Measurements from ENCODE around the gene NT5DC1.

The NT5DC1 gene

GRCh38 chr6:116101302-116101718 lies 657 bp downstream of the NT5DC1 start:
- Histone ChIP-seq H3F3A (ENCODE audit: insufficient read depth, low read length) (peaks cover 12% of the 10 kb centered on the region; the same call in 1 of the 2 replicates), H2AFZ (ENCODE audit: low read length) (peak overlapping the region; percentile 96), H4K20me1 (ENCODE audit: insufficient read depth, low read length) (no peaks in the 10 kb centered on the region), H3K79me2 (ENCODE audit: low read length) (peaks cover 21% of the 10 kb centered on the region), H3K27me3 (replicated peaks; ENCODE audit: insufficient read depth, low read length) (no peaks in the 10 kb centered on the region), H3K36me3 (replicated peaks; ENCODE audit: insufficient read depth, low read length) (no peaks in the 10 kb centered on the region), H3K4me2 (ENCODE audit: low read depth, low read length) (peak overlapping the region; percentile 74), H3K9me2 (replicated peaks; ENCODE audit: insufficient read depth, low read length) (no peaks in the 10 kb centered on the region), H3K9ac (ENCODE audit: low read length) (peak overlapping the region; percentile 91), H3K4me1 (ENCODE audit: low read length) (peaks cover 6% of the 10 kb centered on the region; the same call in 1 of the 2 replicates), H3K9me3 (replicated peaks; ENCODE audit: insufficient read depth, low read length) (no peaks in the 10 kb centered on the region), H3K27ac (ENCODE audit: low read length) (peak overlapping the region; percentile 96), H3K4me3 (ENCODE audit: low read length) (peak overlapping the region; percentile 87)
- DNase-seq: no peak
- TF ChIP-seq CTCF (IDR thresholded peaks at IDR 0.05; ENCODE audit: low read length) (no peak), EZH2 (optimal IDR thresholded peaks at IDR 0.05; ENCODE audit: low read depth, low read length) (no peak), EZH2phosphoT487 (IDR thresholded peaks at IDR 0.05; ENCODE audit: low read length) (no peak)

- peaks cover 21% of the 10 kb centered on the region for H3K79me2 ChIP-seq (ENCODE audit: low read length)
- no peaks in the 10 kb centered on the region for H3K9me3 ChIP-seq (replicated peaks; ENCODE audit: insufficient read depth, low read length)
- H3K9ac ChIP-seq (ENCODE audit: low read length): peak overlapping the region; percentile 91; the same call in 1 of the 2 replicates
- no peak for DNase-seq
- peaks cover 12% of the 10 kb centered on the region; the same call in 1 of the 2 replicates for H3F3A ChIP-seq (ENCODE audit: insufficient read depth, low read length)
- H3K4me2 ChIP-seq (ENCODE audit: low read depth, low read length): peak overlapping the region; percentile 74
- no peaks in the 10 kb centered on the region for H4K20me1 ChIP-seq (ENCODE audit: insufficient read depth, low read length)
- H3K4me3 ChIP-seq (ENCODE audit: low read length): peak overlapping the region; percentile 87
- H3K9me2 ChIP-seq (replicated peaks; ENCODE audit: insufficient read depth, low read length): no peaks in the 10 kb centered on the region
- H3K27me3 ChIP-seq (replicated peaks; ENCODE audit: insufficient read depth, low read length): no peaks in the 10 kb centered on the region
- no peaks in the 10 kb centered on the region for H3K36me3 ChIP-seq (replicated peaks; ENCODE audit: insufficient read depth, low read length)
- H3K27ac ChIP-seq (ENCODE audit: low read length): no peak overlapping the region; the same call in 1 of the 2 replicates
- H3K4me1 ChIP-seq (ENCODE audit: low read length): peaks cover 6% of the 10 kb centered on the region; the same call in 1 of the 2 replicates
- H2AFZ ChIP-seq (ENCODE audit: low read length): 0 out of 2 replicates have a peak overlapping the region, but pooled peaks have one; percentile 96
- no peak for TF ChIP-seq EZH2 (optimal IDR thresholded peaks at IDR 0.05; ENCODE audit: low read depth, low read length)
- TF ChIP-seq CTCF (IDR thresholded peaks at IDR 0.05; ENCODE audit: low read length): no peak
- no peak for TF ChIP-seq EZH2phosphoT487 (IDR thresholded peaks at IDR 0.05; ENCODE audit: low read length)
Observed at GRCh38 chr6:116101790-116102189, 1.1 kb downstream of the NT5DC1 start.

- no peaks in the 10 kb centered on the region for H3K9me2 ChIP-seq (replicated peaks; ENCODE audit: insufficient read depth, low read length)
- no peak overlapping the region for H3K4me3 ChIP-seq (ENCODE audit: low read length)
- no peaks in the 10 kb centered on the region for H4K20me1 ChIP-seq (ENCODE audit: insufficient read depth, low read length)
- no peaks in the 10 kb centered on the region for H3K27me3 ChIP-seq (replicated peaks; ENCODE audit: insufficient read depth, low read length)
- H3K4me1 ChIP-seq (ENCODE audit: low read length): peaks cover 6% of the 10 kb centered on the region; the same call in 1 of the 2 replicates
- no peak overlapping the region for H2AFZ ChIP-seq (ENCODE audit: low read length)
- H3K4me2 ChIP-seq (ENCODE audit: low read depth, low read length): no peak overlapping the region
- DNase-seq: no peak
- H3F3A ChIP-seq (ENCODE audit: insufficient read depth, low read length): peaks cover 12% of the 10 kb centered on the region; the same call in 1 of the 2 replicates
- no peak overlapping the region for H3K9ac ChIP-seq (ENCODE audit: low read length)
- H3K9me3 ChIP-seq (replicated peaks; ENCODE audit: insufficient read depth, low read length): no peaks in the 10 kb centered on the region
- no peak overlapping the region for H3K27ac ChIP-seq (ENCODE audit: low read length)
- H3K79me2 ChIP-seq (ENCODE audit: low read length): peaks cover 21% of the 10 kb centered on the region
- TF ChIP-seq CTCF (IDR thresholded peaks at IDR 0.05; ENCODE audit: low read length) (no peak), EZH2 (optimal IDR thresholded peaks at IDR 0.05; ENCODE audit: low read depth, low read length) (no peak), EZH2phosphoT487 (IDR thresholded peaks at IDR 0.05; ENCODE audit: low read length) (no peak)
- H3K36me3 ChIP-seq (replicated peaks; ENCODE audit: insufficient read depth, low read length): no peaks in the 10 kb centered on the region
Observed at GRCh38 chr6:116102873-116103272, 2.2 kb downstream of the NT5DC1 start.
